ENCODE results near the gene IFIT1B.
"Not testable (repeated sequence)": the region's sequence is repeated elsewhere in the genome, so short reads cannot be mapped to it uniquely, and the experiment has no call there.

Gene IFIT1B

DNA sequence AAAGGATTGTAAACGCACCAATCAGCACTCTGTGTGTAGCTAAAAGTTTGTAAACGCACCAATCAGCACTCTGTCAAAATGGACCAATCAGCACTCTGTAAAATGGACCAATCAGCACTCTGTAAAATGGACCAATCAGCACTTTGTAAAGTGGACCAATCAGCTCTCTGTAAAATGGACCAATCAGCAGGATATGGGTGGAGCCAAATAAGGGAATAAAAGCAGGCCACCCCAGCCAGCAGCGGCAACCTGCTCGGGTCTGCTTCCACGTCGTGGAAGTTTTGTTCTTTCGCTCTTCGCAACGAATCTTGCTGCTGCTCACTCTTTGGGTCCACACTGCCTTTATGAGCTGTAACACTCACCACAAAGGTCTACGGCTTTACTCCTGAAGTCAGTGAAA is 34.4 kb downstream of the IFIT1B start:
- FAIRE-seq; DNase-seq (ENCODE audit: insufficient read length, low spot score): not testable (repeated sequence)

DNA sequence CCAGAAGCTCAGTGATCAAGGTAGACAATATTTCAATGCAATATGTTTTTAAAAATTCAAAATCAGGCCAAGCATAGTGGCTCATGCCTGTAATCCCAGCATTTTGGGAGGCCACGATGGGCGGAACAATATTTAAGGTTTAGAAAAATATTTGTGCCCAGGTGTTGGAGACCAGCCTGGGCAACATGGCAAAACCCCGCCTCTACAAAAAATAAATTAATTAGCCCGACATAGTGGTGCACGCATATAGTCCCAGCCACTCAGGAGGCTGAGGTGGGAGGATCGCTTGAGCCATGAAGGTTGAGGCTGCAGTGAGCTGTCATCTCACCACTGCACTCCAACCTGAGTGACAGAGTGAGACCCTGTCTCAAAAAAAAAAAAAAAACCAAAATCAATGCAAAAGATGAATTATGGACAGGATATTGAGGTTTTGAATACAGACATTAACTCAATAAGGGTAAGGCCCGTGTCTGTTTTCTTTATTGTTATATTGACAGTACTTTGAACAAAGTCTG is 35.6 kb downstream of the IFIT1B start:
- DNase-seq (ENCODE audit: insufficient read length, low spot score) = no peak
- TF ChIP-seq POLR2A (IDR thresholded peaks at IDR 0.05; ENCODE audit: low read depth, low read length) (no peak), PAX5 (IDR thresholded peaks at IDR 0.05; ENCODE audit: insufficient read depth, low read length, severe bottlenecking) (no peak), POU2F2 (IDR thresholded peaks at IDR 0.05; ENCODE audit: low read depth, low read length) (no peak), TAF1 (IDR thresholded peaks at IDR 0.05; ENCODE audit: low read depth, low read length) (no peak), POLR2AphosphoS5 (IDR thresholded peaks at IDR 0.05; ENCODE audit: low read depth, low read length) (no peak), SPI1 (IDR thresholded peaks at IDR 0.05; ENCODE audit: low read depth, low read length) (no peak)
- FAIRE-seq = no peak

DNA sequence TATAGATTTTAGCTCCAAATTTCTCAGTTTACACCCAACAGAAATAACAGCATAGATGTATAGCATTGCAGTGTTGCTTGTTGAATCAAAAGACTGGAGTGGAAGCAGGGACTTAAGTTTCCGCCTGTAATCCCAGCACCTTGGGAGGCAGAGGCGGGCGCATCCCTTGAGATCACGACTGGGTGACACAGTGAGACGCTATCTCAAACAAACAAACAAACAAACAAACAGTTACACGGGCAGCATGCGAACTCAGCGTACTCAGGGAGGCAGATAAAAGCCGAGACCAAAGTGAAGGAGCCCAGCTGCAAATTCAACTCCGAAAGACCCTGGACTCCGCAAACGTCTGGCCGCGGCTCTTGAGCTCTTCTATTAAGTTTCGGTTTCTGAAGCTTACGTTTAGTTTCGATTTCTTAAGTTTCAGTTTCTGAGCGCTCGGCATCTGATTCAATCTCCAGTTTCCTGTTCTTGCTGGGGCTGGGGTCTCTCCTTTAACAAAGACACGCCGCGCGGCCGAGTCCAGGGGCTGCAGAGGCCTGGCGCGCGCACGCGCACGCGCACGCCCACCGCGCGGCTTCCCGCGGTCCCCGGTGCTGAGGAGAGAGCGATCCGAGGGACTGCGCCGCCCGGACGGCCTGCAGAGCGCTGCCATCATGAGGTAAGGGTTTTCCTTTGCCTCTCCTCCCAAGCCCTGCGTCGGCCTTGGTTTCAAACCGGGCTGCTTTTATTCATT is 36.5 kb downstream of the IFIT1B start, which contains the start of gene IFIT5:
Gene IFIT5 (plus strand): TSS at position 423 of the 733 bp plus-strand sequence. CDS start 231 bp downstream, at position 654.
- FAIRE-seq = peak; percentile 71

GRCh38 chr10:89414879-89415821 is 37.3 kb downstream of the IFIT1B start:
- 0 out of 2 replicates have a peak, but pooled peaks have one; percentile 6 for TF ChIP-seq POLR2A (IDR thresholded peaks at IDR 0.05; ENCODE audit: low read depth, low read length)
- no peak for TF ChIP-seq POLR2AphosphoS5 (IDR thresholded peaks at IDR 0.05; ENCODE audit: low read depth, low read length)
- no peak for TF ChIP-seq POU2F2 (IDR thresholded peaks at IDR 0.05; ENCODE audit: low read depth, low read length)
- peak; percentile 12; the same call in 1 of the 2 replicates for TF ChIP-seq TAF1 (IDR thresholded peaks at IDR 0.05; ENCODE audit: low read depth, low read length)
- FAIRE-seq = peak; percentile 38
- peak; percentile 28 for DNase-seq (ENCODE audit: insufficient read length, low spot score)

More for the DNA sequence above, 36.5 kb downstream of the IFIT1B start, which contains the start of gene IFIT5:
- peak; percentile 48 for DNase-seq (ENCODE audit: insufficient read length, low spot score)
- TF ChIP-seq TAF1 (IDR thresholded peaks at IDR 0.05; ENCODE audit: low read depth, low read length) (peak; percentile 35; the same call in 1 of the 2 replicates), POU2F2 (IDR thresholded peaks at IDR 0.05; ENCODE audit: low read depth, low read length) (peak; percentile 25; the same call in 1 of the 2 replicates), PAX5 (IDR thresholded peaks at IDR 0.05; ENCODE audit: insufficient read depth, low read length, severe bottlenecking) (no peak), POLR2A (IDR thresholded peaks at IDR 0.05; ENCODE audit: low read depth, low read length) (0 out of 2 replicates have a peak, but pooled peaks have one; percentile 22), SPI1 (IDR thresholded peaks at IDR 0.05; ENCODE audit: low read depth, low read length) (no peak)

GRCh38 chr10:89416465-89416864 is 38.6 kb downstream of the IFIT1B start:
- FAIRE-seq (no peak), DNase-seq (ENCODE audit: insufficient read length, low spot score) (no peak)
- TF ChIP-seq POLR2AphosphoS5 (IDR thresholded peaks at IDR 0.05; ENCODE audit: low read depth, low read length) (no peak), POU2F2 (IDR thresholded peaks at IDR 0.05; ENCODE audit: low read depth, low read length) (no peak), PAX5 (IDR thresholded peaks at IDR 0.05; ENCODE audit: insufficient read depth, low read length, severe bottlenecking) (no peak), POLR2A (IDR thresholded peaks at IDR 0.05; ENCODE audit: low read depth, low read length) (no peak), TAF1 (IDR thresholded peaks at IDR 0.05; ENCODE audit: low read depth, low read length) (no peak), SPI1 (IDR thresholded peaks at IDR 0.05; ENCODE audit: low read depth, low read length) (no peak)

GRCh38 chr10:89419548-89419947 is 41.7 kb downstream of the IFIT1B start:
- FAIRE-seq (no peak), DNase-seq (ENCODE audit: insufficient read length, low spot score) (no peak)
- no peak for TF ChIP-seq POU2F2 (IDR thresholded peaks at IDR 0.05; ENCODE audit: low read depth, low read length)
- TF ChIP-seq TAF1 (IDR thresholded peaks at IDR 0.05; ENCODE audit: low read depth, low read length) = no peak
- no peak for TF ChIP-seq POLR2AphosphoS5 (IDR thresholded peaks at IDR 0.05; ENCODE audit: low read depth, low read length)
- TF ChIP-seq SPI1 (IDR thresholded peaks at IDR 0.05; ENCODE audit: low read depth, low read length) = no peak
- no peak for TF ChIP-seq PAX5 (IDR thresholded peaks at IDR 0.05; ENCODE audit: insufficient read depth, low read length, severe bottlenecking)
- no peak for TF ChIP-seq POLR2A (IDR thresholded peaks at IDR 0.05; ENCODE audit: low read depth, low read length)

DNA sequence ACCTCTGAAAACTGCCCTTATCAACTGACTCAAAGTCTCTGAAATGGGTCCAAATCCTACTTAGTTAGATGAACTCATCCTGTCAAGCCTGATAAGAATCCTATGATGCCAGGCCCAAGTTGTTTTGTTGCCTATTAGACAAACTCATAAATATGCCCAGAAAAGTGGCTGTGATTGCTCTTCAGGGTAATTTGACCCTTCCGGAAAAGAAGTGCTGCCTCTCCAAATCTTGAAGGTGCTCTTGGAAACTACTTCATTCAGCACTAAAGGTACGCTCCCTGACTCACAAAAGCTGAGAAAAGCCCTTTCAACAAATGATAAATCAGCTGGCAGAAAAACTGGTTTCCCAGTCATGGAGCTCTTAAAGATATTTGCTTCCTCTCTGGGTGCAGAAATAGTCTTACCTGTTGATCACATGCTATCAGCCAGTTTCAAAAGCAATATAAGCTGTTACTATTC is 43.2 kb downstream of the IFIT1B start:
- FAIRE-seq (peak; percentile 33), DNase-seq (ENCODE audit: insufficient read length, low spot score) (no peak)
- no peak for TF ChIP-seq PAX5 (IDR thresholded peaks at IDR 0.05; ENCODE audit: insufficient read depth, low read length, severe bottlenecking)
- no peak for TF ChIP-seq TAF1 (IDR thresholded peaks at IDR 0.05; ENCODE audit: low read depth, low read length)
- no peak for TF ChIP-seq POU2F2 (IDR thresholded peaks at IDR 0.05; ENCODE audit: low read depth, low read length)
- no peak for TF ChIP-seq POLR2AphosphoS5 (IDR thresholded peaks at IDR 0.05; ENCODE audit: low read depth, low read length)
- no peak for TF ChIP-seq SPI1 (IDR thresholded peaks at IDR 0.05; ENCODE audit: low read depth, low read length)
- no peak for TF ChIP-seq POLR2A (IDR thresholded peaks at IDR 0.05; ENCODE audit: low read depth, low read length)

DNA sequence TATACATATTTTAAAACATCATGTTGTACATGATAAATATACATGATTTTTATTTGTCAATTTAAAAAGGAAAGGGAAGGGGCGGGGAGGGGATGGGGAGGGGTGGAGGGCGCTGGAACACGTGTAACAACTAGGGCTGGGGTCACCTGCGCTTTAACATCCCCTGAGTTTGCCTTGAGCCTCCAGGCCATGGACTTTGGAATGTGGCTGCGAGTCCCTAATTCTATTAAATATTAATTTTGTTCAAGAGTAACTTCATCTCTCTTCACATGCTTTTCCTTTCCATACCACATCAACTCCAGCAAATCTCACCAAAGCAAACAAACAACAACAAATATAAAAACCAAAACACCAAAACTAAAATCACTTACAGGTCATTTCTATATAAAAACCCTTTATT is 47.1 kb downstream of the IFIT1B start:
- FAIRE-seq (no peak), DNase-seq (ENCODE audit: insufficient read length, low spot score) (no peak)
- TF ChIP-seq POLR2A (IDR thresholded peaks at IDR 0.05; ENCODE audit: low read depth, low read length) = no peak
- no peak for TF ChIP-seq SPI1 (IDR thresholded peaks at IDR 0.05; ENCODE audit: low read depth, low read length)
- TF ChIP-seq POLR2AphosphoS5 (IDR thresholded peaks at IDR 0.05; ENCODE audit: low read depth, low read length) = no peak
- no peak for TF ChIP-seq POU2F2 (IDR thresholded peaks at IDR 0.05; ENCODE audit: low read depth, low read length)
- TF ChIP-seq PAX5 (IDR thresholded peaks at IDR 0.05; ENCODE audit: insufficient read depth, low read length, severe bottlenecking) = no peak
- no peak for TF ChIP-seq TAF1 (IDR thresholded peaks at IDR 0.05; ENCODE audit: low read depth, low read length)
